Brain microvascular endothelial cell (primary cell): ENCODE data around the gene KREMEN2.

Experiments used
- DNase-seq: peaks from one replicate; pipeline ENCODE4 v3.0.0-alpha.2; 2020
- H3K27ac ChIP-seq: fragments of 250-450 bp; sonication (Bioruptor Pico); 2 replicates; pipeline ENCODE4 v1.5.1; 2020; ENCODE audit warnings: mild to moderate bottlenecking, moderate library complexity
- H3K27me3 ChIP-seq: fragments of 250-450 bp; sonication (Bioruptor Pico); replicated peaks from 2 replicates; pipeline ENCODE4 v1.5.1; 2020; ENCODE audit warnings: mild to moderate bottlenecking
- H3K36me3 ChIP-seq: fragments of 250-450 bp; sonication (Bioruptor Pico); replicated peaks from 2 replicates; pipeline ENCODE4 v1.5.1; 2020; ENCODE audit warnings: mild to moderate bottlenecking
- H3K4me3 ChIP-seq: 2 replicates; pipeline ENCODE4 v1.5.1; 2011; ENCODE audit warnings: low read depth, mild to moderate bottlenecking, control low read depth, low read length, moderate library complexity
- in situ Hi-C: cut with HindIII; loops from 2 replicates; pipeline ENCODE4 v1.10.0; 2017; ENCODE audit warnings: low sequenced_read_pairs, low pct_ligation_motif_present
- TF ChIP-seq, protein P1 (sequence below): IDR thresholded peaks from 2 replicates; pipeline ENCODE4 v1.5.1; 2011; ENCODE audit warnings: low read depth, mild to moderate bottlenecking, moderate library complexity, low read length, control low read depth, inconsistent platforms; ENCODE audit errors: missing control alignments

KREMEN2 gene

DNA sequence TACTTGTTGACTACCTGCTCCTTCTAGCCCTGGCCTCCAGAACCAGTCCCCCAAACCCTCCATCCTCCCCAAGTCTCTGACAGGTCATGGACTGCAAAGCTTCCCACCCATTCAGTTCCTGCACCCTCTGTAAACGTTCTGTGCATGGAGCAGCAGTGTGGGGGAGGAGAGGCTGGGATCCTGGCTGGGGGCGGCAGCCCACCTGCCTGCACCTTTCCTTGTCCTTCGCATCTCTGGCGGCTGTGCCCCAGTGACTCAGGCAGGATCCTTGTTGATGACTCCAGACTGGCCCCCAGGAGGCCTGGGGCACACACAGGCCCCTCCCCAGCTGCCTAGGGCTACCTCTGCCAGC, 17.8 kb downstream of the KREMEN2 start:
- TF ChIP-seq, protein P1, sequence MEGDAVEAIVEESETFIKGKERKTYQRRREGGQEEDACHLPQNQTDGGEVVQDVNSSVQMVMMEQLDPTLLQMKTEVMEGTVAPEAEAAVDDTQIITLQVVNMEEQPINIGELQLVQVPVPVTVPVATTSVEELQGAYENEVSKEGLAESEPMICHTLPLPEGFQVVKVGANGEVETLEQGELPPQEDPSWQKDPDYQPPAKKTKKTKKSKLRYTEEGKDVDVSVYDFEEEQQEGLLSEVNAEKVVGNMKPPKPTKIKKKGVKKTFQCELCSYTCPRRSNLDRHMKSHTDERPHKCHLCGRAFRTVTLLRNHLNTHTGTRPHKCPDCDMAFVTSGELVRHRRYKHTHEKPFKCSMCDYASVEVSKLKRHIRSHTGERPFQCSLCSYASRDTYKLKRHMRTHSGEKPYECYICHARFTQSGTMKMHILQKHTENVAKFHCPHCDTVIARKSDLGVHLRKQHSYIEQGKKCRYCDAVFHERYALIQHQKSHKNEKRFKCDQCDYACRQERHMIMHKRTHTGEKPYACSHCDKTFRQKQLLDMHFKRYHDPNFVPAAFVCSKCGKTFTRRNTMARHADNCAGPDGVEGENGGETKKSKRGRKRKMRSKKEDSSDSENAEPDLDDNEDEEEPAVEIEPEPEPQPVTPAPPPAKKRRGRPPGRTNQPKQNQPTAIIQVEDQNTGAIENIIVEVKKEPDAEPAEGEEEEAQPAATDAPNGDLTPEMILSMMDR: no peak
- H3K4me3 ChIP-seq: no peak overlapping the region
- no peaks in the 10 kb centered on the region for H3K36me3 ChIP-seq
- H3K27me3 ChIP-seq: no peaks in the 10 kb centered on the region
- DNase-seq: no peak
- in situ Hi-C loops: no loop called here
- no peak overlapping the region for H3K27ac ChIP-seq

DNA sequence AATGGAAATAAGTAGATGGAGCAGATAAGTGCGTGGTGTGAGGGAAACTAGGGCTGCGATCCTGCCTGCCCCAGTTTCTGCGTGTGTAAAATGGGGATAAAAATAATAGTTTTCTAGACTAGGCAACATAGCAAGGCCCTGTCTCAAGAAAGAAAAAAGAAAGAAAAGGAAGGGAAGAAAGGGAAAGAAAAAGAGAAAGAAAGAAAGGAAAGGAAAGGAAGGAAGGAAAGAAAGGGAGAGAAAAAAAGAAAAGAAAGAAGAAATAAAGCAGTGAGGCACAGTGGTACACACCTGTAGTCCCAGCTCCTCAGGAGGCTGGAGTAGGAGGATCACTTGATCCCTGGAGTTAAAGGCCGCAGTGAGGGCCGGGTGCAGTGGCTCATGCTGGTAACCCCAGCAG, 18.3 kb downstream of the KREMEN2 start:
- no peak for DNase-seq
- no peaks in the 10 kb centered on the region for H3K36me3 ChIP-seq
- in situ Hi-C loops: no loop called here
- H3K27ac ChIP-seq: no peak overlapping the region
- no peaks in the 10 kb centered on the region for H3K27me3 ChIP-seq
- H3K4me3 ChIP-seq: no peak overlapping the region
- TF ChIP-seq, protein P1: no peak

DNA sequence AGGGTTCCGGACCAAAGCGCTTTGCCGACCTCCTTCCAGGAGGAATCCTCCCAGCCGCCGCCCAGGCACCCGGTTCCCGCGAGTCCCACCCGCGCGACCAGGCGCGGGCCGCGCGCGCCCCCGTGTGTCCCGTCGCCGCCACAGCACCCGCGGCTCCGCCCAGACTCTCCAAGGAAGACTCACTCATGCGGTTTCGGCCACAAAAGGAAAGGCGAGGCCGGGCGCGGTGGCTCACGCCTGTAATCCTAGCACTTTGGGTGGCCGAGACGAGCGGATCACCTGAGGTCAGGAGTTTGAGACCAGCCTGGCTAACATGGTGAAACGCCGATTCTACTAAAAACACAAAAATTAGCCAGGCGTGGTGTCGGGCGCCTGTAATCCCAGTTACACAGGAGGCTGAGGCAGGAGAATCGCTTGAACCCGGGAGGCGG, 19.6 kb downstream of the KREMEN2 start:
- H3K36me3 ChIP-seq: no peaks in the 10 kb centered on the region
- peak overlapping the region; percentile 34 for H3K4me3 ChIP-seq
- TF ChIP-seq, protein P1: peak; percentile 57
- no peak overlapping the region for H3K27ac ChIP-seq
- peak; percentile 76 for DNase-seq
- in situ Hi-C loops: no loop called here
- H3K27me3 ChIP-seq: no peaks in the 10 kb centered on the region

DNA sequence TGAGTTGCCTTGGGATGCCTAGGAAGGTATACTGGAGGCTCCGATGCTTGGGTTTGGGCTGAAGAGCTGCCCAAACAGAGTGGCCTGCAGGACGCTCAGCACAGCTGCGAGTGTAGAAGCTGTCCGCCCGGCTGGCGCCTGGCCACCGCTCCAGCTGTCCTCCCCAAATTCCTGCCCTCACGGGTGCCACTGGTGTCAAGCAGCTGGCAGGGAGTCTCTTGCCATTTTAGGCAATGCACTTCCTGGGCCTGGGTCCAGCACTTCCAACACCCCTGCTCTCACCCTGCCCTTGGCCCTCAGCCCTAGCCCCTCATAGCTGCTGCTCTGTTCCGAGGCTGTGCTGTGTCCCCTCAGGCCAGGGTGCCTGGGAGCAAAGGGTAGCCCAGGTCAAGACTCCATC, 21.4 kb downstream of the KREMEN2 start:
- TF ChIP-seq, protein P1: no peak
- Histone ChIP-seq H3K27me3 (peaks cover 2% of the 10 kb centered on the region), H3K27ac (no peak overlapping the region), H3K4me3 (no peak overlapping the region), H3K36me3 (no peaks in the 10 kb centered on the region)
- in situ Hi-C loops: no loop called here
- DNase-seq: no peak

DNA sequence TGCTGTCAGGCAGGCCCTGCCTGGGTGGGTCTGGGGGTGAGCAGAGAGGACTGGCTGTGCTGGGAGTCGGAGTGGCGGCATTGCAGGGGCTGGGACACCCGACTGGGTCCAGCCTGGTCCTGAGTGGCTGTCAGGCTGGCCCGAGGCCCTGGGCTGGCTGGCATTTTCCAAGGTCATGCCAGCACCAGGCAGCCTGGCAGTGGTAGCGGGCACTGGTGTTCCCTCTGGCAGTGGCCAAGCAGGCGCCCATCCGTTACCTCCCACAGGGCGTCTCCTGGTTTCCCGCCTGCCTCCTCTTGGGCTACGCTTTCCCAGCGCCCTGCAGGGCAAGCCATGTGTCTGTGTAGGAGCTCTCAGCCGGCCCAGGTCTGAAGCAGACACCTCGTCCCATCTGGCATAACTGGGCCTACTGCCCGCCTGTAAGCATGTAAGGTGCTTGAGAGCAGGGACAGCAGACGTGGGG, 21.8 kb downstream of the KREMEN2 start:
- DNase-seq: no peak
- H3K4me3 ChIP-seq: no peak overlapping the region
- in situ Hi-C loops: no loop called here
- H3K27ac ChIP-seq: no peak overlapping the region
- H3K27me3 ChIP-seq: peaks cover 2% of the 10 kb centered on the region
- TF ChIP-seq, protein P1: no peak
- no peaks in the 10 kb centered on the region for H3K36me3 ChIP-seq

DNA sequence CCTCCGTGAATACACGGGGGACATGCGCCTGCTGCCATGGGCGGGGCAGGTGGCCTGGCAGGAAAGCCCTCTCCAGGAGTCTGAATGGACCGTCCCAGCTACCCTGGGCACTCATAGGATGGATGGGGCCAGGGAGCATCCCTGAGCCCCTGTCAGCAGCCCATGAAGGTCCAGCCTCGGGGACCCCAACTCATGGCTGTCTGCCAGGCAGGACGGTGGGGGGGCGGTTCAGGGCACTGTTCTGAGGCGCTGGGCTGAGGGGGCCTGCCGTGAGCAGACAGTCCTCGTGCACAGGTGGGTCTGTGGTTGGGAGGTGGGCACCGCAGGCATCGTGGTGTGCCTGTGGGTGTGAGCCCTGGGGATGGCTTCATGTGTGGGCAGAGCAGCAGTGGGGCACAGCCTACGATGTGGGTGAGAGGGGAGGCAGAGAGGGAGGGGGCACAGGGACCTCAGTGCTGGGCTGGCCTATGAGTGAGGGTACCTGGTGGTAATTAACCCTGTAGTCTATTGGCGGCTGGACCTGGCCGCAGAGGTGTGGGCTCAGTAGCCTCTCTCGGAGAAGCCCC, 22.6 kb downstream of the KREMEN2 start:
- Histone ChIP-seq H3K27ac (no peak overlapping the region), H3K36me3 (no peaks in the 10 kb centered on the region), H3K4me3 (no peak overlapping the region), H3K27me3 (peaks cover 2% of the 10 kb centered on the region)
- TF ChIP-seq, protein P1: no peak
- in situ Hi-C loops: no loop called here
- no peak for DNase-seq
